Cerebellar cortex (tissue), 1 donor: ENCODE results near the gene SEMA6D.

ENCODE experiments used
- DNase-seq: peaks from one replicate; pipeline ENCODE4 v3.0.0-alpha.2; 2015; ENCODE audit warnings: low spot score

The SEMA6D gene

GRCh38 chr15:47743385-47743784 is 26.1 kb downstream of the SEMA6D start:
- DNase-seq: no peak

- no peak for DNase-seq
Observed at GRCh38 chr15:47743886-47744285, 26.6 kb downstream of the SEMA6D start.

- DNase-seq: no peak
Observed at GRCh38 chr15:47744496-47744895, 27.2 kb downstream of the SEMA6D start.

GRCh38 chr15:47744973-47745372 is 27.7 kb downstream of the SEMA6D start:
- DNase-seq: no peak

GRCh38 chr15:47746516-47746915 is 29.2 kb downstream of the SEMA6D start:
- peak; percentile 43 for DNase-seq

GRCh38 chr15:47750030-47750739 is 32.9 kb downstream of the SEMA6D start:
- no peak for DNase-seq

- no peak for DNase-seq
Observed at GRCh38 chr15:47750740-47751262, 33.5 kb downstream of the SEMA6D start.

GRCh38 chr15:47753591-47753990 is 36.3 kb downstream of the SEMA6D start:
- no peak for DNase-seq

GRCh38 chr15:47754312-47754711 is 37.0 kb downstream of the SEMA6D start:
- no peak for DNase-seq

GRCh38 chr15:47755941-47756340 is 38.6 kb downstream of the SEMA6D start:
- DNase-seq: no peak

- DNase-seq: no peak
Observed at GRCh38 chr15:47756872-47757271, 39.6 kb downstream of the SEMA6D start.

- no peak for DNase-seq
Observed at GRCh38 chr15:47757331-47757730, 40.0 kb downstream of the SEMA6D start.

- no peak for DNase-seq
Observed at GRCh38 chr15:47762621-47763020, 45.3 kb downstream of the SEMA6D start.

- DNase-seq: no peak
Observed at GRCh38 chr15:47764666-47765065, 47.4 kb downstream of the SEMA6D start.

GRCh38 chr15:47766406-47766805 is 49.1 kb downstream of the SEMA6D start:
- DNase-seq: no peak

- DNase-seq: no peak
Observed at GRCh38 chr15:47767035-47767434, 49.7 kb downstream of the SEMA6D start.

- no peak for DNase-seq
Observed at GRCh38 chr15:47768735-47769134, 51.4 kb downstream of the SEMA6D start.

GRCh38 chr15:47769166-47769565 is 51.9 kb downstream of the SEMA6D start:
- no peak for DNase-seq

- DNase-seq: no peak
Observed at GRCh38 chr15:47773143-47773542, 55.8 kb downstream of the SEMA6D start.

- no peak for DNase-seq
Observed at GRCh38 chr15:47778263-47778770, 61.0 kb downstream of the SEMA6D start.

GRCh38 chr15:47780971-47781370 is 63.7 kb downstream of the SEMA6D start:
- no peak for DNase-seq

- DNase-seq: no peak
Observed at GRCh38 chr15:47781527-47781926, 64.2 kb downstream of the SEMA6D start.

- DNase-seq: no peak
Observed at GRCh38 chr15:47784820-47785219, 67.5 kb downstream of the SEMA6D start.

- no peak for DNase-seq
Observed at GRCh38 chr15:47786371-47786770, 69.1 kb downstream of the SEMA6D start.
